ENCODE results near the gene HECTD2.
"Not testable (repeated sequence)": the region's sequence is repeated elsewhere in the genome, so short reads cannot be mapped to it uniquely, and the experiment has no call there.

Gene HECTD2

GRCh38 chr10:91487911-91488582 is 77.9 kb downstream of the HECTD2 start:
- no peak for DNase-seq

- no peak for DNase-seq
These were observed 83.2 kb downstream of the HECTD2 start for GRCh38 chr10:91493313-91493712.

DNA sequence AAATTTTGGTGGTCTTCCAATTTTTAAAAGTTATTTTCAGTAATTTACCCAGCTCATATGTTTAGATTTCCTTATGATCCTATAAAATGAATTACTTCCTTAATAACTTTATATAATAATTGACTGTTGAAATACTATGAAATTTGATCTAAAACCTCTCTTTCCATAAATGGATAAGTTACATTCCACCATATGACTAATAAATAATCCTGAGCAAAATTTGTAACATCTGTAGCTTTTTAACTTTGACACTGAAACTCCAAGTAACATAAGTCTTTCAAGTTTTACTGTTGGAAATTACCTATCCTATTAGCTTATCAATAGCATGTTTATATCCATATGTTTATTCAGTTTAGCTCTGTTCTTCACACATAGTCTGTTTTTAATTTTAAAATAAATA is 85.3 kb downstream of the HECTD2 start:
- DNase-seq, result no peak

DNA sequence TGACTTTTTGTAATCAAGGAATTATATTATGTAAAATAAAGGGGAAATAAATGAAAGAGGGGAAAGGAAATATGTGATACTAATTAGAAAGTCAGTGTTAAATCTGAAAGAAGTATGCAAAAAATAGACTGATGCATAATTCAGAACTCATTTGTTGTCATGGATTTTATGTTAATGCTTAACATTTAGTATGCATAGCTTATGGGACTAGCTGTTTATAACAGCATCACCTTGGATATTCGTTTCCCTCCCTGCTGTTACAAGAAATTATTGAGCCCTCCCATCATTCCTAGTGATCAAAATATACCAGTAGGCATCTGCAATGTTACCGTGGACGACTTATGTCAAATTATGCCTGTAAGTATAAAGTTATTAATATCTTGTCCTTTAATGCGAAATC is 85.9 kb downstream of the HECTD2 start:
- DNase-seq, result no peak

DNA sequence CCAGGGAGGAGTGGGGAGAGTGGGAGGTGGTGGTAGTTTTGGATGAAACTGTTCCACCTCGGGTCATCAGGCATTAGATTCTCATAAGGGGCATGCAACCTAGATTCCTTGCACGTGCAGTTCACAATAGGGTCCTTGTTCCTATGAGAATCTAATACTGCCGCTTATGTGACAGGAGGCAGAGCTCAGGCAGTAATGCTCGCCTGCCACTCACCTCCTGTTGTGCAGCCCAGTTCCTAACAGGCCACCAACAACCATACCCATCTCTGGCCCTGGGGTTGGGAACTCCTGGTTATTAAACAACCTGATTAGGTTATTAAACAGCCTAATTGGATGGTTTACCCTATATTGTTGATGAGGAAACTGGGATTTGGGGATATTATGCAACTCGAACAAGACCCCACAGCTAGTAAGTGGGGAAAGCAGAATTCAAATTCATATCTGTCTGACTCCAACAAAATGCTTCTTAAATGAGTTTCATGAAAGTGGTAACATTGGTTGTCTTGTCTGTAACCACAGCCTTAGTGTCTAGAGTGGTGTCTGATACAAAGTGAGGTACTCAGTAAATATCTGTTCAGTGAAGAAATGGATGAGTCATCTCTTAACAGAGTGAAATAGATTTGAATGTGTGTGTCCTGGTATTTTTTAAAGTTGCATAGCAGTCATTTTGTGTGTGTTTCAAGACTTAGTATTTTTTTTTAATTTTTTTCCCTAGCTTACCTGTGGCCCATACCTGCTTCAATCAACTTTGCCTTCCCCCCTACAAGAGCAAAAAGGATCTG is 101.6 kb downstream of the HECTD2 start:
- DNase-seq, result no peak

DNA sequence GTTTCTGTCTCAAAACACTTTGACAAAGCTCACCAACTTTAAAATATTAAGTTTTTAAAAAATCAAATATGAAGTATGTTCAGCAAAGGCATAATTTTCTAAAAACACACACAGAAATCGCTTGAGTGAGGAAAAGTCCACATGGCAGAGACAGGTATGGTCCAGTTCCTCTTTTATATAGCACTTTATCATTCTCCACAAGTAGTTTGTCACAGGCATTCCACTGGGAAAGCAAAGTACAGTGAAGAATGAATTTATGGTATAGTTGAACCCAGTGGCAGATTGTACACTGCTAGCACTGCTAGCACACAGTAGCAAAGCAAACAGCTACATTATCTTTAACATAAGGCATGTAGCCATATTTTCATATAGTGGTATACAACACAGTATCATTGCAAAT is 102.3 kb downstream of the HECTD2 start:
- DNase-seq, result no peak

- DNase-seq, result no peak
These were observed 103.7 kb downstream of the HECTD2 start for GRCh38 chr10:91513598-91514424.

DNA sequence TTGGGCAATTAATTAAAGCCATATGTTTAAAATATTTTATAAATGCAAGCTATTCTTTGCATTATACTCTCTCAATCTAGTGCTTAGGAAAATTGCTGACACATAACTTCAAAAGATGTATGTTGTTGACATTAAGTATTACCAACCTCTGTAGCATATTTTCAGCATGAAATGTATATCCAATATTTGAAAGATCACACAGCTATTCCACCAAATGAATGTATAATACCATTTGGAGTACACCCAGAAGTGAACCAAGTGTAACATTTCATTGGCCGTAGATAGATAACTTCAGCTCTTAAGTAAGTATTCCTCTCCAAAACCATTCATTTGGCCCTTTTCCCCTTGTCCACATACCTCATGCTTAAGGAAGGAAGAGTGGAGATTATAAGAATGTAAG is 104.6 kb downstream of the HECTD2 start:
- no peak for DNase-seq

DNA sequence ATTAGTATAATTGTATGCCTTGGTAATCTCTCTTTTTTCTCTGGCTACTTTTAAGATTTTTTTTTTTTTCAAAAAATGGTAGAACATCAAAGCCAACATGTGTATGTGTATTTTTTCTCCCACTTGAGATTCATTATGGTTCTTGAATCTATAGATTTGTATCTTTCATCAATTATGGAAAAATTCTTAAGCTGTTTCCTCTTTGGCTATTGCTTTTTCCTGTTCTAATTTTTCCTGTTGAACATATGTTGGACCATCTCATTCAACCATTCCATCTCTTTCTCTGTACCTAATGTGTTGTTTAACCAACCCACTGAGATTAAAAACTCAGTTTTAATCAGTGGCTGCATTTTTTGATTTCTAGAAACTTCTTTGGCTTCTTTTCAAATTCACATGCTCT is 107.2 kb downstream of the HECTD2 start:
- DNase-seq, result no peak

- DNase-seq, result no peak
These were observed 109.9 kb downstream of the HECTD2 start for GRCh38 chr10:91519899-91520514.

GRCh38 chr10:91520661-91521060 is 110.5 kb downstream of the HECTD2 start:
- no peak for DNase-seq

- no peak for DNase-seq
These were observed 111.3 kb downstream of the HECTD2 start for GRCh38 chr10:91521439-91521838.

DNA sequence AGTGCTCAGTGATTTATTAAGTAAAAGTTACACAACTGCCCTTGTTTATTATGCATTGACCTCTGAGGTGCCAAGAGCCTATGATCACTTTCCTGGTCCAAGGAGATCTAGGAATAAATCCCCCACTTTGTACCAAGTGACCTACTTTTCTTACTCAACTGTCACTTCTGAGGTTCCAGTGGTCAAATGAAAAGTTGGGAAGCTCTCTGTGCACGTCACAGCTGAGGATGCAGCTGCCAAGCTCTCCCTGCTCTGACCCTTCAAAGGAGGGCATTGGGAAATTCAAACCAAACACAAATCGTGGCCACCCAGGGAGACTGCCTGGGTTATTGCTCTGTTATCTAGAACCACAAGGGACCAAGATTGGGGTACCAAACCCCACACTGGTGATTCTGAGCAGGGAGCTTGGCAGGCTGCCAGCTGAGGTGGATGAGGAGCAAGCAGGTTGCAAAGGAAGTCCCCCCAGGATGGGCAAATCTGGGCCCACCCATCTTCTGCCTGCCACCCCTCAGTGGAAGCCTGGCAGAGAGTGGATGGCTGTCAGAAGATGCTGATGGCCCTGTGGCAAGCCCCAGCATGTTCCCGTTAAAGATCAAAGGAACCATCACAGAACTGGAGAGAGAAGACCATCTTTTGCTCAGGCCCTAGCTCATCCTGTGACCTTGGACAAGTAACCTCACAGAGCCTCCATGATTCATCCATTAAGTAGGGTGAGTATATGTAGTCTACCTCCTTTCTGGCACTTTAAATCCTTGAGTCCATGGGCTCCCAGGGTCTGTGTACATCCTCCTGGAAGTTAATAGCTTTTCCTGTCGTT is 116.0 kb downstream of the HECTD2 start:
- DNase-seq, result no peak

GRCh38 chr10:91528080-91528479 is 117.9 kb downstream of the HECTD2 start:
- no peak for DNase-seq

GRCh38 chr10:91528768-91529167 is 118.6 kb downstream of the HECTD2 start:
- no peak for DNase-seq

GRCh38 chr10:91534789-91535188 is 124.6 kb downstream of the HECTD2 start:
- not testable (repeated sequence) for DNase-seq

- no peak for DNase-seq
These were observed 126.0 kb downstream of the HECTD2 start for GRCh38 chr10:91536111-91536510.

DNA sequence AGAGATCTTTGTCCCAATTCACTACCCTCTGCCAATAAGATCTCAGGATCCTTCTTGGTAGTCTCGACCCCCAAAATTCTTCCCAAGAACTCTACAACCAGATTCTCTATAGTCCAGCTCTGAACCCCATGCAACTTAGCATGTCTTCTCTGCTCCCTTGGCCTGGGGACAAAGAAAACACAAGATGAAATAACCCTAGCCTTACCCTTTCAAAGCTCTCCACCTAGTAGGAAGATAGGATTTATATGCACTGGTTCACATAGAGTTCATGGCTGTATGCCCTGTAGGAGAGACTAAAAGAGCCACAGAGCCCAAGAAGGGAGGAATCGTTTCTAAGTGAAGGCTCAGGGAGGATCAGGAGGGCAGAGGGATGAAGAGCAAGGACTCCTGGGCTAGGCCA is 126.6 kb downstream of the HECTD2 start:
- no peak for DNase-seq

DNA sequence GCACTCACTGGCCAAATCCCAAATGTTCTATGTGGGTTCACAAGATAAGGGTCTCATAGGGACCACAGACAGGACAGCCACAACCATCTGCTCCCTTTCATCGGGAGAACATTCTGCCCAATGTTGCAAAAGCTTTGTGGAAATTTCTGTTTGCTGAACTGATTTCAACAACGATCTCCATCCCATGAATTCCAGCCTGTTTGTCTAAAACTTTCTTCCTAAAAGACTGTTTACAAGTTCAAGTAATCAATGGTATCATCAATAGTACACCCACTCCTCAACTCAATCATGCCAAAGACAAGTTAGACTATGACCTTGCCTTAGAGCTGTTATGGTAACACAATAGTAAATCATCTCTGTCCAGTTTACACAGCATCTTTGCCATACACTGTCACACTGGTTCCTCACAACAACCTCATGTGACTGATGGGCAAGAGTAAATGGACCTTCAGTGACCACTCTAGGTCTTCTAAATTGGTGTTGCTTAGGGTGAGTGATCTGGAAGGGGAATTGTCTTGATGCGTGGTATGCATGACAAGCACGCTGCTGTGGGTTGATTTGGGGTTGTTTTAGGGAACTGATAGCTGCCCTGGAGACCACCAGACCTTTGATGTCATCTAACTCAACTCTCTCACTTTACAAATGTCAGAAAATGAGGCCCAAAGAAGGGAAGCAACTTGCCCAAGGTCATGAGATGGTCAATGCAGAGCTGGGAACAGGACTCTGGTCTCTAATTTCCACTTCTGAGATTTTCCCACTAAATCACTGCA is 127.7 kb downstream of the HECTD2 start:
- no peak for DNase-seq

- DNase-seq, result no peak
These were observed 129.8 kb downstream of the HECTD2 start for GRCh38 chr10:91539930-91540329.

- no peak for DNase-seq
These were observed 130.6 kb downstream of the HECTD2 start for GRCh38 chr10:91540733-91541132.

GRCh38 chr10:91541481-91541880 is 131.3 kb downstream of the HECTD2 start:
- no peak for DNase-seq
